SU-DHL-6 (cell line): ENCODE data around the gene RND1.

Source experiments
- EZH2phosphoT487 ChIP-seq: fragments of 200-600 bp; sonication (generic), shearing (Covaris generic); conservative IDR thresholded peaks from 2 replicates; pipeline ENCODE4 v1.6.1; 2018; ENCODE audit warnings: mild to moderate bottlenecking, antibody characterized with exemption, low read length, moderate library complexity, mixed read lengths
- TF ChIP-seq, protein P1 (sequence below): fragments of 200-600 bp; sonication (generic); IDR thresholded peaks from one replicate; pipeline ENCODE4 v1.5.1; 2017; ENCODE audit warnings: antibody characterized with exemption, mild to moderate bottlenecking, low read length, moderate library complexity; ENCODE audit not compliant: insufficient read depth, poor library complexity, severe bottlenecking

DNA sequence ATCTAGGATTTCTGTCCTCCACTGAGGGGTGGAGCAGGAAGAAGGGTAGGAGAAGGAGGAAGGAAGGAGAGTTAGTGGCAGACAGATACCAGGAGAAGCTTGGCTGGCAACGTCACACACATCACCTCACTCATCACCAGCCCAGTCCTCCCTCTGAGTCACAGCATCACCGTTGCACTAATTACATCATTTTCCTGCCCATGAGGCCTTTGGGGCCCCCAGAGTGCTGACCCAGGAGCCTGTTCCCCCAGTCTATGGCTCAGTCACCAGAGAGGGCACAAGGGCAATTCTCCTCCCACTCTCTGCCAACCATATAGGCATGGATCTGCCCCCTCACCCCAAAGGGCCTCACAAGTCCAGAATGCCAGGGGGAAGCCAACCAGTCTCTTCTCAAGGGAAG lies 4.6 kb downstream of the RND1 start:
- TF ChIP-seq, protein P1, sequence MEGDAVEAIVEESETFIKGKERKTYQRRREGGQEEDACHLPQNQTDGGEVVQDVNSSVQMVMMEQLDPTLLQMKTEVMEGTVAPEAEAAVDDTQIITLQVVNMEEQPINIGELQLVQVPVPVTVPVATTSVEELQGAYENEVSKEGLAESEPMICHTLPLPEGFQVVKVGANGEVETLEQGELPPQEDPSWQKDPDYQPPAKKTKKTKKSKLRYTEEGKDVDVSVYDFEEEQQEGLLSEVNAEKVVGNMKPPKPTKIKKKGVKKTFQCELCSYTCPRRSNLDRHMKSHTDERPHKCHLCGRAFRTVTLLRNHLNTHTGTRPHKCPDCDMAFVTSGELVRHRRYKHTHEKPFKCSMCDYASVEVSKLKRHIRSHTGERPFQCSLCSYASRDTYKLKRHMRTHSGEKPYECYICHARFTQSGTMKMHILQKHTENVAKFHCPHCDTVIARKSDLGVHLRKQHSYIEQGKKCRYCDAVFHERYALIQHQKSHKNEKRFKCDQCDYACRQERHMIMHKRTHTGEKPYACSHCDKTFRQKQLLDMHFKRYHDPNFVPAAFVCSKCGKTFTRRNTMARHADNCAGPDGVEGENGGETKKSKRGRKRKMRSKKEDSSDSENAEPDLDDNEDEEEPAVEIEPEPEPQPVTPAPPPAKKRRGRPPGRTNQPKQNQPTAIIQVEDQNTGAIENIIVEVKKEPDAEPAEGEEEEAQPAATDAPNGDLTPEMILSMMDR: no peak
- no peak for TF ChIP-seq EZH2phosphoT487
